ENCODE results near the gene TNFAIP8L1. TPM values are rescaled to one million over a fixed set of nuclear protein-coding genes. Genes with fewer than 3 reads are reported as not detected.

The TNFAIP8L1 gene
- total RNA-seq, 4 donors from 2014 or later = 4.5 to 12.0 (median 8.5) TPM

DNA sequence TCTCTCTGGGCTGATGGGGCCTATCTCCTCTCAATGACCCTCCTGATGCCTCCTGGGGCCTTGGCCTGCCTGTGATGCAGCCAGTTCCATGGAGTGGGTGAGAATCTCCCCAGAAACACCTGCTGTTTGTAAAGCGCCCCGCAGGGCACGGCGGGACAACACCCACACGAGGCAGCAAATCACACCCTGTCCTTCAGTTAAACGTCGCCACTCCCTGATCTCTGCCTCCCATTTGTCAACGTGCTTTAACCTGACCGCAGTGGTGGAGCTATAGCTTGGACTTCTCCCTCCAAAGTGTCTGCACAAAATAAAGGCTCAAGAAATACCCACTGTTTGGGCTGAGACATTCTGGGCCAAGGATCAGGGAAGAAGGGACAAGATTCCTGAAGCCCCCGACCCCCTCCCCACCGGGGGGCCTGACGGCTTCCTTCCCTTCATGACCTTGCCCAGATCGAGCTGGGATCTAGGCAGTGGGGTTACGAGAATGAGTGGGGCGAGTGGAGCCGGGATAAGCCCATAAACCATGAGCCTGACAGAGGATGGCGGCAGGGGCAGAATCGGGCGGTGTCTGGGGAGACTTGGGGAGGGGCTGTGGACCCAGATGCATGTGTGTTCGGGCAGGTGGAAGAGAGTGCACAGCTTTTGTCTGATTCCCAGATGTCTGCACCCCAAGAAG, 22.8 kb downstream of the TNFAIP8L1 start:
- TF ChIP-seq POLR2AphosphoS5 (IDR thresholded peaks at IDR 0.05) (no peak), EP300 (IDR thresholded peaks at IDR 0.05; ENCODE audit: low read depth) (no peak), POLR2A (IDR thresholded peaks at IDR 0.05) (no peak)
- TF ChIP-seq, protein P1, sequence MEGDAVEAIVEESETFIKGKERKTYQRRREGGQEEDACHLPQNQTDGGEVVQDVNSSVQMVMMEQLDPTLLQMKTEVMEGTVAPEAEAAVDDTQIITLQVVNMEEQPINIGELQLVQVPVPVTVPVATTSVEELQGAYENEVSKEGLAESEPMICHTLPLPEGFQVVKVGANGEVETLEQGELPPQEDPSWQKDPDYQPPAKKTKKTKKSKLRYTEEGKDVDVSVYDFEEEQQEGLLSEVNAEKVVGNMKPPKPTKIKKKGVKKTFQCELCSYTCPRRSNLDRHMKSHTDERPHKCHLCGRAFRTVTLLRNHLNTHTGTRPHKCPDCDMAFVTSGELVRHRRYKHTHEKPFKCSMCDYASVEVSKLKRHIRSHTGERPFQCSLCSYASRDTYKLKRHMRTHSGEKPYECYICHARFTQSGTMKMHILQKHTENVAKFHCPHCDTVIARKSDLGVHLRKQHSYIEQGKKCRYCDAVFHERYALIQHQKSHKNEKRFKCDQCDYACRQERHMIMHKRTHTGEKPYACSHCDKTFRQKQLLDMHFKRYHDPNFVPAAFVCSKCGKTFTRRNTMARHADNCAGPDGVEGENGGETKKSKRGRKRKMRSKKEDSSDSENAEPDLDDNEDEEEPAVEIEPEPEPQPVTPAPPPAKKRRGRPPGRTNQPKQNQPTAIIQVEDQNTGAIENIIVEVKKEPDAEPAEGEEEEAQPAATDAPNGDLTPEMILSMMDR (IDR thresholded peaks at IDR 0.05) = no peak
- 80 to 87% methylated on average over 1 to 20 of the region's 20 CpGs for WGBS, 2 donors (ENCODE audit: low coverage in 1 of 2)
- H3K27ac ChIP-seq = peak overlapping the region in 3 of 4 donors; percentile 25 to 49 (median 44)
- H3K9me3 ChIP-seq = no peaks in the 10 kb centered on the region
- in situ Hi-C loops (cut with MboI; ENCODE audit: low pct_ligation_motif_present in 1 of 4, low pct_unique_long_range_greater_than_20kb in 1 of 4, low sequenced_read_pairs in 3 of 4) = no loop called here
- H3K4me1 ChIP-seq = peaks cover 0 to 6% (median 2%) of the 10 kb centered on the region in 4 donors
- no peak overlapping the region for H3K4me3 ChIP-seq
- no peak for DNase-seq
- no peaks in the 10 kb centered on the region for H3K27me3 ChIP-seq
- intact Hi-C loops (cut with DNase I; ENCODE audit: low total_unique reads) = no loop called here
- H3K36me3 ChIP-seq = peaks cover 0 to 35% (median 16%) of the 10 kb centered on the region in 4 donors

DNA sequence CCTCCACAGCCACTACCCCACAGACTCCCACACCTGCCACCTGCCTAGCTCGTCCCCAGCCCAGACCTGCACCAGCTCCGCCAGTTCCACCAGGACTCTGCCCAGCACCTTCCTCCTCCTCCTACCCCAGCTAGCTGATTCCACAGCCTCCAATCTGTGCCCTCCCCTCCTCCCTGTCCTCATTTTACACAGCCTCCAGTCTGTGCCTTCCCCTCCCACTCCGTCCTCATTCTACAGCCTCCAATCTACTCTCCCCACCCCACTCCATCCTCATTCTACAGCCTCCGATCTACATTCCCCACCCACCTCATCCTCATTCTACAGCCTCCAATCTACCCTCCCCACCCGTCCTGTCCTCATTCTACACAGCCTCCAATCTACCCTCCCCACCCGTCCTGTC, 23.5 kb downstream of the TNFAIP8L1 start:
- TF ChIP-seq EP300 (IDR thresholded peaks at IDR 0.05; ENCODE audit: low read depth) (no peak), POLR2AphosphoS5 (IDR thresholded peaks at IDR 0.05) (no peak), POLR2A (IDR thresholded peaks at IDR 0.05) (no peak)
- TF ChIP-seq, protein P1 (IDR thresholded peaks at IDR 0.05) = no peak
- Histone ChIP-seq H3K27ac (peak overlapping the region in 1 of 4 donors; percentile 49), H3K36me3 (peaks cover 0 to 34% (median 14%) of the 10 kb centered on the region in 4 donors), H3K9me3 (no peaks in the 10 kb centered on the region), H3K27me3 (no peaks in the 10 kb centered on the region), H3K4me3 (no peak overlapping the region), H3K4me1 (peaks cover 0 to 6% (median 2%) of the 10 kb centered on the region in 4 donors)
- intact Hi-C loops (cut with DNase I; ENCODE audit: low total_unique reads) = no loop called here
- WGBS, 2 donors (ENCODE audit: low coverage in 1 of 2) = 88 to 90% methylated on average over 6 of the region's 6 CpGs
- in situ Hi-C loops (cut with MboI; ENCODE audit: low pct_ligation_motif_present in 1 of 4, low pct_unique_long_range_greater_than_20kb in 1 of 4, low sequenced_read_pairs in 3 of 4) = no loop called here
- DNase-seq = no peak

DNA sequence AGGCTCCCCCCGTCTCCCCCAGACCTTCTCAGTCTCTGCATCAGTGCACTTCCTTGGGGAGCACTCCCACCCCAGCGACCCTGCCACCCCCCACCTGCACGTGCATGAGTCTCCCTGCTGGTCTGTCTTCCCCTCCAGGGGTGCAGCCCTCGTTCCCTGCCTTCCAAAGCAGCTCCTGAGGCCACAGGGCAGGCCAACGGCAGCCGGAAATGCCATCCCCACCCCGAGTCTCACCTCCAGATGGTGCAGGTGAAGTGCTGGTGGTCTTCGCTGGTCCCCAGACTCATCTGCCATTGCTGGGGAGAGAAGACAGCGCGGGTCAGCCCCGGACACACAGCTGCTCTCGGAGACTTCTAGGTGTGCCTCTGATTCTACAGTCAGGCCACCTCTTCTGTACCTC, 25.3 kb downstream of the TNFAIP8L1 start:
- no peak overlapping the region for H3K4me3 ChIP-seq
- TF ChIP-seq POLR2A (IDR thresholded peaks at IDR 0.05) = no peak
- TF ChIP-seq, protein P1 (IDR thresholded peaks at IDR 0.05) = no peak
- TF ChIP-seq EP300 (IDR thresholded peaks at IDR 0.05; ENCODE audit: low read depth) = no peak
- no peak for TF ChIP-seq POLR2AphosphoS5 (IDR thresholded peaks at IDR 0.05)
- in situ Hi-C loops (cut with MboI; ENCODE audit: low pct_ligation_motif_present in 1 of 4, low pct_unique_long_range_greater_than_20kb in 1 of 4, low sequenced_read_pairs in 3 of 4) = no loop called here
- no peak for DNase-seq
- WGBS, 2 donors (ENCODE audit: low coverage in 1 of 2) = 93% methylated on average over 12 of the region's 12 CpGs; no CpG with 5 or more reads in 1 of the 2 donors
- H3K36me3 ChIP-seq = peaks cover 0 to 16% (median 5%) of the 10 kb centered on the region in 4 donors
- no peaks in the 10 kb centered on the region for H3K27me3 ChIP-seq
- H3K9me3 ChIP-seq = no peaks in the 10 kb centered on the region
- H3K4me1 ChIP-seq = peaks cover 8 to 19% (median 13%) of the 10 kb centered on the region in 4 donors
- intact Hi-C loops (cut with DNase I; ENCODE audit: low total_unique reads) = no loop called here
- H3K27ac ChIP-seq = no peak overlapping the region

DNA sequence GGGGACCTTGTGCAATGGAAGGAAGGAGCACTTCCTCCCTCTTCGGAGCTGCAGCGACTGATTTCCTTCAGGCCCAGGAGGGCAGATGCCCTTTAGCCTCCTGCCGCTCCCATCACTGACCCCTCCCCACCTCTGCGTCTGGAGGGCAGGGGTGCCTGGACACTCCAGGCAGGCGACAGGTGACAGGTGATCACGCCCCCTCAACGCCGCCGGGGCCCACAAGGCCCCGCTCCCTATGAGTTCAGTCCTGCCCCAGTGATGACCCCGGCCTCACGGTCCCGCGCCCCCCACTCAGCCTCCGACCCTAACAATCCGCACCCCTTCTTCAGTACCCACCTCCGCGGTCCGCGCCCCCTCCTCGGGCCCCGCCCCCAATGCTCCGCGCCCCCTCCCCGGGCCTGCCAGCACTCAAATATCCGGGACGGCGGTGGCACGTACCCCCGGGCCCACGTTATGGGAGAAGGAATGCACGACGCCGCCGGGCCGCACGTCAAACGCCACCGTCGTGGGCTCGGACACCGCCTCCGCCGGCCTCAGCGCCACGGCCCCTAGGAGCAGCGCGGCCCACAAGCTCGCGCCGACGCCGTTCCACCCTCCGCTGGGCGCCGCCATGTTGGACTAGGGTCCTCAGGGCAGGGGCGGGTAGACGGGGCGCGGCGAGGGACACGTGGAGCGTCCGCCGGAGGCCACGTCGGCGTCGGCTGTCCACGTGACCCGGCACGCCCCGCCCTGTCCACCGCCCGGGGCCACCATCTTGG, 30.6 kb downstream of the TNFAIP8L1 start, which contains the start of gene MYDGF:
TSS of gene MYDGF (minus strand) at position 620 of the 758 bp plus-strand sequence. CDS start at position 612, 8 bp downstream.
- H3K4me3 ChIP-seq = peak within 1 kb of the TSS; percentile 81 to 95 (median 83)
- TF ChIP-seq POLR2A (IDR thresholded peaks at IDR 0.05) = peak; percentile 57
- peak; percentile 68 to 88 (median 87) for TF ChIP-seq POLR2AphosphoS5 (IDR thresholded peaks at IDR 0.05)
- no peak for TF ChIP-seq EP300 (IDR thresholded peaks at IDR 0.05; ENCODE audit: low read depth)
- in situ Hi-C loops (cut with MboI; ENCODE audit: low pct_ligation_motif_present in 1 of 4, low pct_unique_long_range_greater_than_20kb in 1 of 4, low sequenced_read_pairs in 3 of 4) (no loop called here), intact Hi-C loops (cut with DNase I; ENCODE audit: low total_unique reads) (no loop called here)
- no peaks in the 10 kb centered on the region for H3K27me3 ChIP-seq
- H3K27ac ChIP-seq = peak within 1 kb of the TSS; percentile 77 to 91 (median 85)
- peak; percentile 94 for DNase-seq
- 0% methylated on average over 30 of the region's 75 CpGs; no CpG with 5 or more reads in 1 of the 2 donors for WGBS, 2 donors (ENCODE audit: low coverage in 1 of 2)
- H3K9me3 ChIP-seq = no peaks in the 10 kb centered on the region
- H3K4me1 ChIP-seq = peaks cover 8 to 13% (median 12%) of the 10 kb centered on the region in 4 donors
- H3K36me3 ChIP-seq = peaks cover 0 to 14% (median 2%) of the 10 kb centered on the region in 4 donors
